Measurements from ENCODE around the gene VCPKMT.

- TF ChIP-seq CTCF (IDR thresholded peaks at IDR 0.05; ENCODE audit: low read depth, low read length): no peak
- no peak for TF ChIP-seq EZH2phosphoT487 (IDR thresholded peaks at IDR 0.05; ENCODE audit: low read depth)
Observed at GRCh38 chr14:50059763-50060616, 56.4 kb downstream of the VCPKMT start.

Measured in OCI-LY3 (cell line).